Activated CD4-positive, alpha-beta T cell treated with anti-CD3 and anti-CD28 coated beads for 48 hours (primary cell): ENCODE results near the gene MAN1A1.

ENCODE experiments used
- DNase-seq: peaks from one replicate; pipeline ENCODE4 v3.0.0-alpha.2; 2020

Gene MAN1A1

DNA sequence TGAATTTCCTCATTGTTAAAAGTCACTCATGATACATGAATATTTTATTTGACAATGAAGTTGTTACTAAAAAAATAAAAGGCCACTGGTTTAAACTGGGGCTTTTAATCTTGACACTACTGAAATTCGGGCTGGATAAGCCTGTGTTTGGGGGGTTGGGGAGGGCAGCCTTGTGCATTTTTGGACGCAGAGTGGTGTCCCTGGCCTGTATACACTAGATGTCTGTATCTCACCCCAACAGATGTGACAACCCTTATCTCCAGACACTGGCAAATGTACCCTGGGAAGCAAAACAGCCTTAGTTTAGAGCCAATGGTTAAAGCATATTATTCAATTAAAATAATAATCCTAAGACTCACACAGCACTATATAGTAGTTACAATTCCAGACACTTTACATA lies 24.8 kb downstream of the MAN1A1 start:
- DNase-seq: no peak

DNA sequence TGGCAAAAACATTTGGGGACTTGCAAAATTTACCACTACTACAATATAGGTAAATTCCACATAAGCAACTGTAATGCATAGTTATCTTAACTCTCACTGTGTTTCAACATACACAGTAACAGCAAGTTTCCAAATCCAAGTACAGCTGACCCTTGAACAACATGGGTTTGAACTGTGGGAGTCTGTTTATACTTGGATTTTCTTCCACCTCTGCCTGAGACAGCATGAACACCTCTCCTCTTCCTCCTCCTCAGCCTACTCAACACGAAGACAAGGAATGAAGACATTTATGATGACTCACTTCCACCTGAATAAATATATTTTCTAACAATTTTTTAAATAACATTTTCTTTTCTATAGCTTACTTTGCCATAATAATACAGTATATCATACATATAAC lies 25.6 kb downstream of the MAN1A1 start:
- no peak for DNase-seq

DNA sequence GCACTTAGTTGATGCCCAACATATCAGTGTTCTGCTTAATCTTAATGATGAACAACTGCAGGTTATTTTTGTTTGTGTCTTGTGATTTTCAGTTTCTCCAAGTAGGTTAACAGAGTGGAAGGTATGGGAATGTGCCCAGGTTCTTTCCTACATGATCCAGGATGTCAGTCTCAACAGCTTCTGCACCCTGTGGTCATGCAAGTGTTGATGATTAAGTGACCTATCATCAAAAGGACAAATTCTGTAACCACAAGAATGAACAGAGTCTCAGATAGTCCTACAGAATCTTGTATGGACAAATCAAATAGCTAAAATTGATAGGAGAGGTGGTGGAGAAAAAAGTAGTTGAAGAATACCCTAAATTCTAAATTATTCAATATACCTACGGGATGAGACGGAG lies 26.1 kb downstream of the MAN1A1 start:
- DNase-seq: no peak

DNA sequence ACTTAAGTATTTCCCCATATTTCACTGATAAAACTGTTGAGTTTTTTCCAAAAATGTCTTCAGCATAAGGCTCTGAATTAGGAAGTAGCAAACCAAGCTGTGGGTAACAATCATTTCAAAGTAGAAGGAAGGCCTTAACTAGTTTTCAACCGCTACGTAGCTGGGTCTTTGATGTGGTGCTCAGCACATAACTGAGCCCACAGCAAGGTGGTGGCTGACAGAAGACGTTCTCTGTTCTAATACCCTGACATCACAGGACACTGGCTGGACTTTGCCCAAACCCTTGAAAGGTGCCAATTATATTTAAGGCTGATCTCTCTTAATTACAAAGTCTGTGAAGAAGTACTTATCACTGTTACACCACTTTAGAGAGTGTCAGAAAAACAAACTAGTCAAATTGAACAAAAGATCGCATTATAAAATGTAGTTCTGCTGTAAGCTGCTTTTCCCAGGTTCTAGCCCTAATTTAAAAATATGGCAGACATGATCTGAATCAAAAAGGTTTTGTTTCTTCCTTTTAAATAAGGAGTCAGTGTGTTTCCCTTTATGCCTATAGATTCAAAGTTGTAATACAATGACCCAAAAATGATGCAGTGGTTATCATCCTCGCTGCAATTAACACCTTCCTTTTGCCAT lies 26.7 kb downstream of the MAN1A1 start:
- DNase-seq: peak; percentile 19

DNA sequence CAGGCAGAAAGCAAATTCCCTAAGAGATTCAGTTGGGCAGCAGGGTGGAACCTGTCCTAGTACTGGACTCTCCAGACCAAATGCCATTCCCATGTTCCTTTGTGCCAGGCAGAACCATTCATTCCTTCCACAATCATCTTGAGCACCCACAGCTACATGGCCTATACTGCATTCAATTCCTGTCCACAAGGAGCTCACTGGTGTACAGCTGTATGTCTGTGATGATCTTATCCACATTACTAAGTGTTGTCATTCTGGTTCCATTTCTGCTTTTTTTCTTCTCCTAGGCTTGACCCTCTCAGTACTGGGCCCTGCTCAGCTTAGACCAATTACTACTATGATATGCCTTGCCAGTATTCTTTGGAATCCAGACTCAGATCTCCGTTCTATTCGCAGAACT lies 27.5 kb downstream of the MAN1A1 start:
- no peak for DNase-seq

DNA sequence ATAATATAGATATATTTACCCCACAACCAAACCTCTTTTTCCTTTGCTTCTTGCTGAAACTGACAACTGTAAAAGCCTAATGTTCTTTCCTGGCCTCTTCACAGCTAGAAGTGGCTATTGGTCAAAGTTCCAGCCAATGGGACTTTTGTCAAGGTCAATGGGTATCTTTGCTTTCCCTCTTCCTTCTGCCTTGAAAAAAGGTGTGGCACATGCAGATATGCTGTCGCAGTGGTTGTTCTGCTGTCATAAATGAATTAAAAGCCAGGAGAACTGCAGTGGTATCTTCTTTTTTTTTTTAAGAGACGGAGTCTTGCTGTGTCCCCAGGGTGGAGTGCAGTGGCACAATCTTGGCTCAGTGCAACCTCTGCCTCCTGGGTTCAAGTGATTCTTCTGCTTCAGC lies 29.9 kb downstream of the MAN1A1 start:
- no peak for DNase-seq

DNA sequence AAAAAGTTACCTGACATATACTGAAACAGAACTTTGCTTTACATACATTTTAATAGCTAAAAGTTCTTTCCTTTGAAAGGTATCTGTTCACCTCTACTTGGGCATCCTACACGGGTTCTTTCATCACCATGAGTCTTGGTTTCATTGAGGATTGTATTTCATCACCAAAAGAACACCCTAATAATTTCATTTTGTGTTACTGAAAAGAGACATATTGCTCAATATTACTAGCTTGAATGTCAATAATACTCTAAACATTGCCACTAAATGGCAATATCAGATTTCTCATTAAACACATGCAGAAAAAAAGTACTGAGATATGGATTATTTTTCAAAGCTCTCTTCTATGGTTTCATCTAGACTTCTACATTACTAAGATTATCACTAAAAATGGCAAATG lies 30.8 kb downstream of the MAN1A1 start:
- DNase-seq: no peak

DNA sequence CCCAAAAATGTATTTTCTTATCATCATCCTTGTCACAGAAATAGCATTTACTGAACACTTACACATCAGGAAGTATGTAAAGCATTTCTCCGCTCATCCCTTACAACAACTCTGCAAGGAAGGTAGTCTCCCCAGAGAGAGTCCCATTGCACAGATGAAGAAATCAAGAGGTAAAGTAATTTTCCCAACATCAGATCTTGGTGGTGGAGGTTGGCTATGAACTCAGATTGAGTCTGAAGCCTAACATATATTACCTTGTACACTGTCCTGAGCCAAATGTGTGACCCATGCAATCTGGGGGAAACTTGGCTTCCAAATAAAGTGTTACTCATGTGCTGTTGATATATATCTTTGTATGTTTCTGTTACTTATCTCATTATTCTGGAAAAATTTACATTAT lies 31.4 kb downstream of the MAN1A1 start:
- DNase-seq: no peak

DNA sequence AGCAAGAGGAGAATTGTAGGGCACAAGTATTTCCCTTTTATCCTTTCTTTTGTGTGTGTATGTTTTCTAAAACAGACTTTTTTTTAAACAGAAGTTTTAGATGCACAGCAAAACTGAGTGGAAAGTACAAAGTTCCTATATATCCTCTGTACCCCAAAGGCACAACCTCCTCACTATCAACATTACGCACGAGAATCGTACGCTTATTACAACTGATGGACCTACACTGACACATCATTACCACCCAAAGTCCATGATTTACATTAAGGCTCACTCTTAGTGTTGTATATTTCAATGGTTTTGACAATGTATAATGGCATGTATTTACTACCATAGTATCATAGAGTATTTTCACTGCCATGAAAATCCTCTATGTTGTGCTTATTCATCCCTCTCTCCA lies 32.6 kb downstream of the MAN1A1 start:
- DNase-seq: no peak

DNA sequence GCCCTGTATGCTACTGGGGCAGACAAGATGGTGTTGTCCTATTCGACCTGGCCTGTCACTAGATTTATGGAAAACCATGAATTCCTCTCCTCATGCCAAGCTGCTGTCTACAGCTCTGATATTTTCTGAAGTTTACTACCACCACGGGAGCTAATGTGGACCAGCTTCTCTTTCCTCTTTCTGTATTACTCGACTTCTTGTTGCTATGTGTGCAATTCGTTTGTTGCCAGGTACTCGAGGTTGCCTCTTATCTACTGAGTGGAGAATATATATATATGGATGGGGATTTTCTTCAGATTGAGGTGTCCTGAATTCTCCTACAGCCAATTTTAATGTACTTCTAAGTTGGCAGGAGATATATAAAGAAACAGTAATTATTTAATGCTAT lies 34.7 kb downstream of the MAN1A1 start:
- DNase-seq: no peak

DNA sequence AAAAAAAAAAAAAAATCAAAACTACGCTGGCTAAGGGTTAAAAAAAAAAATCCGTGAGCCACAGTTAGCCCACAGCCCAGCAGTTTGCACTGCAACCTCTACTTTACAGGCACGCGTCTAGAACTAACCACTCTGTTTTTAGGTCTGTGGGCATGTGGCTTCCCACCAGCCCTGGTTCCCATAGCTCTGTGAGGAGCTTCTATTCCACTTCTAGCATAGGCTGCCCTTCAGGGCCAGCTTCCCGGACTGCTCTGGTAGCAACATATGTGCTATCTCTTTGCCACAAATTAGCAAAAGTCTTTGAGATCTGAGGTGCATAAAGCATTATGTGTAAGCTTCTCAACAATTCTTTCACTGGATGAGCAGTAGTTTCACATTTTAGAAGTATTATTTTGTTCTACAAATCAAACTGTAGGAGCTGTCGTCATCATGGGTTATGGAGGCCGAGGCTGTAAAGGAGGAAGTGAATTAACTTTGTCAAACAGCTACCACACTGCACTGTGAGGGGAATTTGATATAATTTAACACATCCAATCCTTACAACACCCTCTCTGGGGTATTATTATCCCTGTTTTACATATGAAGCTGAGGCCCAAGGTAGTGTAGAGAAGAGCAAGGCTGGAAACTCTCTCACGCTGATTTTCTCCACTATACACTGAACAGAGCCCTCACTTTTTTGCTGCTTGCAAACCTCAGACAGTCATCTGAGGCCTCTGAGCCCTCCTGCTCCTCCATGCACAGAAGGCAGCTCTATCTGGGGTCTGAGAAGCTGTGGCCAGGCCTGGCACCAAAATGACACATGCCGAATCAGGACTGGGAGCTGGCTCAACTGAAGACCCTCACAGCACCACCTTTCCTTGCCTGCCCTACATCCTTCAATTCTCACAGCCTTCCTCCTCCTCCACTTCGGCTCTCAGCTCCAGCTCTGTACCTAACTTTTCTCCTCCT lies 35.4 kb downstream of the MAN1A1 start:
- peak; percentile 33 for DNase-seq

DNA sequence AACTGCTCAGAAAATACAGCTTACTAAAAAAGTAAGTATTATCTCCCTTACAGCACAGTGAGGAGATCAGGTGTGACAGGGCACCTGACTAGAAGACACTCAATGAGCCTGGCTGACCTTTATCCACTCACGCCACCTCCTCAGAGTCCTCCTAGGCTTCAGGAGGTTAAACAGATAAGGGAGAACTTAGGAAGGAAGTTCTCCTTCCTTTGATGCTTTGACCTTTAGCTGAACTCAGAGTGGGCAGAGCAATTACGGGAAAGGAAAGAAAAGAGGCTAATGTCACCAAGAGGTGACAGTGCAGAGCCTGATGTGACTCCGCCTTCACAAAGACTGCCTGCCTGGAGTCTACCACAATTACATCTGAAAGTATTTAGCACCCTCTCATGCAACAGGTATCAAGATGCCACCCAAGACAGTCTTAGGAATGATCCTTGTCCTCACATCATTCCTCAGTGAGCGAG lies 36.7 kb downstream of the MAN1A1 start:
- DNase-seq: peak; percentile 44

DNA sequence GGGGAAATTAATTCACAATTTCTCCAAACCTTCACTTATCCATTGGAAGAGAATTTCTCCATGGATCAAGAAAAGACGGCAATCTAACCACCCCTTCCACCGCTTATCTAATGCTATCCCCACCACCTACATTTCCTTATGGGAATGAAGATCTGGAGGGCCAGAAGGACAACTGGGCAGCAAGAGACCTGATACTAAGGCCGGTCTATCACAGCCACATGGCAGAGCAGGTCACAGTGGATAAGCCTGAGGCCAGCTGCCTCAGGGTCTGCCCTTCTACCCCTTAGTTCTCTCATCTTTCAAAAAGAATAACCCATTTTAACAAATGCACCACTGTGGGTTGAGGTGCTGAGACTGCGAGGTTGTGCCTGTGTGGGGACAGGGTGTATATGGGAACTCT lies 37.1 kb downstream of the MAN1A1 start:
- no peak for DNase-seq

DNA sequence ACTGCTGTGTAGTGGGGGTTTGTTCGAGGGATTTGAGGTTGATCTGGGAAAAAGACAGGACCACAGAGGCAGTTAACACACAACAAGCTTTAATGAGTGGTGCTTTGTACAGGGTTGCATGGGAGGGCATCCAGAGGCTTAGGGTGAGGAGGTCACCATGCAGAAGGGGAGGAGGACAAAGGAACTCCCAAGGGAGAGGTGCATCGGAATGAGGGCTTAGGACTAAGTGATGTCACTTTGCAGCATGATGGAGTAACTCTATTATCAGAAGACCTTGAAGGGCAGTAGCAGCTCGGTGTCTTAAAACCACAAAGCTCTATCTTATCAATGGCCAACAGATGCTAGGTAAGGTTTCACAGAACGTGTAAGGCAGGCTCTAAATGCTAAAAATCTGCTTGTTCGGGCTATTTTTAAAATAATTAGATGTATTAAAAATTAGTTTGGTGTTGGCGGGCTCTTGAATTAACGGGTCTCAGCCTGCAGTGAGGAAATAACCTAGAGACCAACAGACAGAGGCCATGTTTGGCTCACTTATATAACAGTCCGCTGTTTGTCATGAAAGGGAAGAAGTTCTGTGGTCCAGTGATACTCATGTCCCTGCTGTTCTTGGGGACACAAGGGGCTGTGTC lies 37.9 kb downstream of the MAN1A1 start:
- no peak for DNase-seq

DNA sequence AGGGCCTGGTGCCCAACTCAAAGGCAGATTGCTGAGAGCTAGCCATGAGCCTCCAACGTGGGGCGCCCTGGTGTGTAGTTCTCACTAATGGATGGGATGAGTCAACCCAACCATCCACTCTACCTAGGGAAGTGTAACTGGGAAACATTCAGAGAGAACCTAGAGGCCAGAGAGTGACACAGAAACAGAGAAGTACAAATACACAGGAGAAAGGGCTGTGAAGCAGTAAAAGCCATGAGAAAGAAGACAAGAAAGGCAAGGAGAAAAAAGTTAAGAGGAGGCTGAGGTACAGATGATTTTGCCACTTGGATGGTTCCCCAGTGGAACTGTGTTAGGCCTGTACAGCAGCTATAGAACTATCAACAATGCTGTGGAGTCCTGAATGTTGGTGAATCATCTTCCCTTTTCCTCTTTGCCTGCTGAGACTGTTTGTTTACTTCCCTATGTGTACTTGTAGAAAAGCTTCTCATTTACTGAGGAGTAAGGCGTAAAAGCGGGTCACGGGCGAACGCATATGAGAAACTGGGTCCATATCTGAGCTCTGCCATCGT lies 39.0 kb downstream of the MAN1A1 start:
- peak; percentile 20 for DNase-seq

DNA sequence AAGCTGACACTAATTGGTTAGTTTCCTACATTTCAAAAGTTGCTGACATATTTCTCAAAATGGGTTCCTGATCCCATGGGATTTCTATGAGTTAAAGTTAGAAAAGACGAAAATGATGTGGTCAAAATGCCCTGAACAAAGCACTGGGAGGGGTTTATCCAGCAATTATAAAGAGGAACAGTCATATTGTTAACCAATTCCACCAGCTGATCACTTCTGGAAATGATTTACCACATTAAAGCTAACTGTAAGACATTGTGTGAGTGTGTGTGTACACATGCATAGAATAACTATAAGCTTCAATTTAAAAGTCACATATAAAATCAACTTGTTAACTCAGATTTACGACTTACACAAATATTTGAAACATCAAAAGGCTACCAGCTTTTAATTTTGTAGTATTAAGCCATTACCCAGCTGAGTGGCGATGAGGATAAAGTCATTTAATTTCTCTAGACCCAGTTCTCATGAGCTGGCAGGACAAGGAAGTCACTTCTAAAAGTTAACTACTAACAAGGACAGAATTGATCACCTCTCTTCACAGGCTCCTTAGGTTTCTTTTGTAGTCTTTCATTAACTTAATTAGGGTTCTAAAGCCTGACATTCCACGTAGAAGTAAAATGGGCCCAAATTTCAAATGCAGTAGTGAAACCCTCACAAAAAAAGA lies 40.4 kb downstream of the MAN1A1 start:
- DNase-seq: no peak

DNA sequence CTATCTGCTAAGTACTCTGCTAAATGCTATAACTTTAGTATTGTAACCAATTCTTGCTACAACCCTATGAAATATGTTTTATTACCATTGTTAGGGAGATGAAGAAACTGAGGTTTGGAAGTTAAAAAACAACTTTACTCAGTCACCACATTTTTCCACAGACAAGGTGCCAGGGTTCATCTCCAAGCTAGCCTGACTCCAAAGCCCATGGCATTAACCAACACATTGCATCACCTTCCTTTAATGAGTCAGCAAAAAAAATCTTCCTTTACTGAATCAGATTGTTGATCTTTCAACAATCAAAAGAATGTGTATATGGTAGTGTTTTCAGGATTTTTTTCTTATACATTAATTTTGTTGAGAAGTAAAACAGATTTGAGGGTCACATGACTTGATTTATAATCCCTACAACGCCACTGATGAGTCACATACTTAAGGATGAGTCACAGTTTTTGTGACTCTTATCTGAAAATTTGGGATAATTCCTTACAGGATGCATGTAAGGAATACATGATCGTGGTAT lies 41.5 kb downstream of the MAN1A1 start:
- DNase-seq: no peak

DNA sequence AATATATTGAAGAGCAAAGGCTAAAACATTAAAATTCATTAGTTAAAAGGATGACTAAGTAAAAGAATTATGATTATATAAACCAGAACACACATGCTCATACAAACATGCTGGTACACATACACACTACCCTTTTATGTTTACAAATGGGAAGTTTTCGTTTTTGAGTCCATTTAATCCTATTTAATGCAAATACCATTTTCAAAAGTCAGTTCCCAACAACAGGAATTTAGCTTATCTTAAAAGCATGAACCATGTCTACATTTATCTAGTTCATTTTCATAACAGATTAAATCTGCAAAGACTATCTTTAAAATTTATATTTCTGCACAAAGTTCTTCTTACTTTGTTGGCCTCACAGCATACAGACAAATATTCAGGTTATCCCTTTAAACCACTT lies 42.5 kb downstream of the MAN1A1 start:
- no peak for DNase-seq

DNA sequence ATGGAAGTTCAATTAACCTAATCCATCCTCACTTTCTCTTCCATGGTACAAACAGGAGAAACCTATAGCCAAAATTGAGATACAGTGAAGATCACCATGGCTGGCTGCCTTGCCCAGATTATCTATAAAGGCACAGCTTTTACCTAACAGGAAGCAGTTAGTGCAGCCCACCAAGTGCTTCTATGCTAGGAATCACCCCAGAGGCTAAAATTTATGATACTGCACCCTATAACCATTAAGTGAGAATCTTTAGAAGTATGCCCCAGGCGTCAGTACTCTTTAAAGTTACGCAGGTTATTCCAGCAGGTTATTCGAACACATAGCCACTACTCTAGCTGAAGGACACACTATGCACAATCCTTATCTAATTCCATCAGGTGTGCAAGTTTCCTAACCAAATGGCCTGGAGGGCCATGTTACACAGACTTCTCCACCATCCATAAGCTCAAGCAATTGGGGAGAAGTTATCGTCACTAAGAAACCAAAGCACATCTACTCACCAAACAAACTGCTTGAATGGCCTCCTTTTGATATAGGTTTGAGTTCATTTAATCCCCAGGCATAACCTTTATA lies 43.1 kb downstream of the MAN1A1 start:
- no peak for DNase-seq

DNA sequence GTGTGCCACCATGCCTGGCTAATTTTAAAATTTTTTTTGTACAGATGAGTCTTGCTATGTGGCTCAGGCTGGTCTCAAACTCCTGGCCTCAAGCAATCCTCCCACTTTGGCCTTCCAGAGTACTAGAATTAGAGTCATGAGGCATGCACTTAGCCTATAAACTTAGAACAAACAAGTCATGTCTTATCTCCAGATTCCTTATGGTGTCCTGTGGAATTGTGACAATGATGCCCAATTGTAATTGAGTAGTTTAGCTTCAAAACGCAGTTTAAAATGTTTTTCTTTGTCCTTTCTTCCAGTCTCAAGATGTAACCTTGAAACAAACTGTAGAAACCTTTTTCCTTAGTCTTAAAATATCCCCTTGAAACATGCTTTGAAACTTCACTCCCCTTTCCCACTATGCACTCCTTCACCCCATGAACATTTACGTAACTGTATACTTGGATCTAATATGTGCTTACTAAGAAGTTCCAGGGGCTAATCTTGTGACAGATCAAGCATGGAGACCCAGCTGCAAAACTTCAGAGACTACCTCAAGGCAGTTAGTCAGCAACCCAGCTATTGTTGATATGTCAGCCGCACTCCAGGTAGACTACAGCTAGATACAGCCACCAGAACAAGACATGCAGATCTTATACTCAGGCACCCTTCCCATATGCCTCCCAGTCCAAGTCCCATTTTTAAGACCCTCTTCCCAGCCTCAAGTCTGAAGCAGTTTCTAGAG lies 46.2 kb downstream of the MAN1A1 start:
- DNase-seq: no peak

DNA sequence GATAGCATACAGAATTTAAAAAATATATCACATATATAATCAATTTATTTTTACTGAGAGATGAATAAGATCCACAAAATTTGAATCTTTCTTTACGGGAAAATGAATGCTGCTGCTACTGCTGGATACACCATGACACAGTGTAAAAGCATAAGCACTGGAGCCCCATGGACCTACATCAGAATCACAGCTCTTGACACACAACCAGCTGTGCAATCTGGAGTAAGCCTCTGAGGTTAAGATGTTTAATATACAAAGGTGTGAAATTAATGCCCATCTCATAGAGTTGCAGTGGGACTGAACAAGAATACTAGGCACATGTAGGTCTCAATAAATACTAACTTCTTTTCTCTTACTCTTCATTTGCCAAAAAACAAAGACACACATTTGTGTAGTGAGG lies 48.1 kb downstream of the MAN1A1 start:
- DNase-seq: no peak

DNA sequence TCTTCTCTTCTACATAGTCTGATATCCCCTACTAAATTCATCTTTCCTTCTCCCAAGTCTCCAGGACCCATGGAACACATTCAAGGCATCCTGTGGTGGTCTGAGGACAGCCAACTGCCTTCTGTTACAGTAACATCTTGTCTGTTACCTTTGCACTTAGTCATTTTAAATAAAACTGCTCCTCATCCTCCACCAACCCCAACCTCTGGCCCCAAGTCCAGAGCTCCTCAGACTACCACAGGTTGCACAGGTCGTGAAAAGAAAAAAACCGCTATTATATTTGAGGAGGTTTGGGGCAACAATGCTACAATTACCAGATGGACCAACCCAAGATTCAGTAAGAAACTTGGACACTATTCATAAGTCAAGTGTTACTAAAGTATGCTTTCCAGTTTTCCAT lies 49.9 kb downstream of the MAN1A1 start:
- no peak for DNase-seq
